IPS-18a (cell line): ENCODE data around the gene MYL12B.
"Not testable (repeated sequence)": the region's sequence is repeated elsewhere in the genome, so short reads cannot be mapped to it uniquely, and the experiment has no call there.

Experiments used
- H3K27ac ChIP-seq: one replicate; pipeline ENCODE4 v1.5.1; 2013; ENCODE audit warnings: low read length
- H3K27me3 ChIP-seq: one replicate; pipeline ENCODE4 v1.6.1; 2013; ENCODE audit warnings: mild to moderate bottlenecking, low read length; ENCODE audit not compliant: control insufficient read depth, insufficient read depth
- H3K36me3 ChIP-seq: one replicate; pipeline ENCODE4 v1.6.1; 2013; ENCODE audit warnings: low read depth, low read length; ENCODE audit not compliant: control insufficient read depth
- H3K4me1 ChIP-seq: one replicate; pipeline ENCODE4 v1.6.1; 2013; ENCODE audit warnings: low read depth, low read length; ENCODE audit not compliant: control insufficient read depth
- H3K4me3 ChIP-seq: one replicate; pipeline ENCODE4 v1.5.1; 2013; ENCODE audit warnings: low read length
- H3K9ac ChIP-seq: one replicate; pipeline ENCODE4 v1.6.1; 2013; ENCODE audit warnings: mild to moderate bottlenecking, low read length, moderate library complexity
- H3K9me3 ChIP-seq: one replicate; pipeline ENCODE4 v1.6.1; 2013; ENCODE audit warnings: low read depth, low read length; ENCODE audit not compliant: control insufficient read depth

MYL12B gene

GRCh38 chr18:3266062-3266608, 4.2 kb downstream of the MYL12B start:
- peaks cover 10% of the 10 kb centered on the region for H3K4me1 ChIP-seq
- H3K4me3 ChIP-seq = no peak overlapping the region
- no peak overlapping the region for H3K27ac ChIP-seq
- H3K27me3 ChIP-seq = no peaks in the 10 kb centered on the region
- no peaks in the 10 kb centered on the region for H3K36me3 ChIP-seq
- no peak overlapping the region for H3K9ac ChIP-seq
- H3K9me3 ChIP-seq = no peaks in the 10 kb centered on the region

GRCh38 chr18:3268306-3268705, 6.4 kb downstream of the MYL12B start:
- H3K9me3 ChIP-seq = no peaks in the 10 kb centered on the region
- H3K27me3 ChIP-seq = no peaks in the 10 kb centered on the region
- no peak overlapping the region for H3K4me3 ChIP-seq
- peaks cover 6% of the 10 kb centered on the region for H3K36me3 ChIP-seq
- H3K4me1 ChIP-seq = peaks cover 6% of the 10 kb centered on the region
- H3K9ac ChIP-seq = no peak overlapping the region
- H3K27ac ChIP-seq = no peak overlapping the region

- no peak overlapping the region for H3K9ac ChIP-seq
- peaks cover 16% of the 10 kb centered on the region for H3K36me3 ChIP-seq
- no peaks in the 10 kb centered on the region for H3K9me3 ChIP-seq
- H3K27ac ChIP-seq = no peak overlapping the region
- H3K4me3 ChIP-seq = no peak overlapping the region
- no peaks in the 10 kb centered on the region for H3K27me3 ChIP-seq
- no peaks in the 10 kb centered on the region for H3K4me1 ChIP-seq
Measured at GRCh38 chr18:3269241-3269913, 7.4 kb downstream of the MYL12B start.

- Histone ChIP-seq H3K9ac (no peak overlapping the region), H3K9me3 (no peaks in the 10 kb centered on the region), H3K36me3 (peaks cover 21% of the 10 kb centered on the region), H3K27me3 (no peaks in the 10 kb centered on the region), H3K27ac (no peak overlapping the region), H3K4me1 (no peaks in the 10 kb centered on the region), H3K4me3 (no peak overlapping the region)
Measured at GRCh38 chr18:3269914-3270299, 8.0 kb downstream of the MYL12B start.

GRCh38 chr18:3273042-3273441, 11.1 kb downstream of the MYL12B start:
- no peak overlapping the region for H3K27ac ChIP-seq
- peaks cover 45% of the 10 kb centered on the region for H3K36me3 ChIP-seq
- no peaks in the 10 kb centered on the region for H3K9me3 ChIP-seq
- H3K27me3 ChIP-seq = no peaks in the 10 kb centered on the region
- H3K4me1 ChIP-seq = peaks cover 5% of the 10 kb centered on the region
- no peak overlapping the region for H3K4me3 ChIP-seq
- no peak overlapping the region for H3K9ac ChIP-seq

- H3K36me3 ChIP-seq = peaks cover 44% of the 10 kb centered on the region
- not testable (repeated sequence) for H3K9me3 ChIP-seq, H3K9ac ChIP-seq, H3K27ac ChIP-seq, H3K27me3 ChIP-seq, H3K4me3 ChIP-seq
- H3K4me1 ChIP-seq = peaks cover 26% of the 10 kb centered on the region
Measured at GRCh38 chr18:3277643-3278213, 15.8 kb downstream of the MYL12B start.

GRCh38 chr18:3279201-3280185, 17.6 kb downstream of the MYL12B start:
- Histone ChIP-seq H3K4me1 (peaks cover 26% of the 10 kb centered on the region), H3K27ac (no peak overlapping the region), H3K36me3 (peaks cover 28% of the 10 kb centered on the region), H3K4me3 (no peak overlapping the region), H3K9me3 (no peaks in the 10 kb centered on the region), H3K9ac (no peak overlapping the region), H3K27me3 (no peaks in the 10 kb centered on the region)

- H3K9me3 ChIP-seq = no peaks in the 10 kb centered on the region
- no peak overlapping the region for H3K27ac ChIP-seq
- no peak overlapping the region for H3K9ac ChIP-seq
- H3K27me3 ChIP-seq = no peaks in the 10 kb centered on the region
- no peak overlapping the region for H3K4me3 ChIP-seq
- H3K36me3 ChIP-seq = peaks cover 9% of the 10 kb centered on the region
- H3K4me1 ChIP-seq = peaks cover 26% of the 10 kb centered on the region
Measured at GRCh38 chr18:3281456-3282400, 19.8 kb downstream of the MYL12B start.

GRCh38 chr18:3283253-3283863, 21.4 kb downstream of the MYL12B start:
- Histone ChIP-seq H3K4me1 (peaks cover 19% of the 10 kb centered on the region), H3K9ac (no peak overlapping the region), H3K9me3 (no peaks in the 10 kb centered on the region), H3K27me3 (no peaks in the 10 kb centered on the region), H3K36me3 (no peaks in the 10 kb centered on the region), H3K4me3 (no peak overlapping the region), H3K27ac (no peak overlapping the region)

GRCh38 chr18:3283908-3284307, 22.0 kb downstream of the MYL12B start:
- Histone ChIP-seq H3K4me3 (no peak overlapping the region), H3K4me1 (peaks cover 14% of the 10 kb centered on the region), H3K27ac (no peak overlapping the region), H3K9ac (no peak overlapping the region), H3K36me3 (no peaks in the 10 kb centered on the region), H3K9me3 (peaks cover 2% of the 10 kb centered on the region), H3K27me3 (no peaks in the 10 kb centered on the region)
